ENCODE measurements around the gene CALCOCO2.
"Not testable (repeated sequence)": the region's sequence is repeated elsewhere in the genome, so short reads cannot be mapped to it uniquely, and the experiment has no call there.

The CALCOCO2 gene

GRCh38 chr17:48795444-48796162 is 35.2 kb upstream of the CALCOCO2 start:
- DNase-seq = no peak
- no peaks in the 10 kb centered on the region for H3K36me3 Mint-ChIP-seq (ENCODE audit: low read depth)
- TF ChIP-seq CTCF (IDR thresholded peaks at IDR 0.05) = no peak
- peaks cover 64% of the 10 kb centered on the region for H3K4me1 Mint-ChIP-seq
- H3K27ac Mint-ChIP-seq = peak overlapping the region; percentile 39
- H3K27me3 Mint-ChIP-seq (ENCODE audit: low read depth, poor library complexity) = peaks cover 40% of the 10 kb centered on the region
- H3K9me3 Mint-ChIP-seq = no peaks in the 10 kb centered on the region
- H3K4me3 Mint-ChIP-seq = peak overlapping the region; percentile 12

GRCh38 chr17:48796163-48796522 is 34.7 kb upstream of the CALCOCO2 start:
- H3K9me3 Mint-ChIP-seq; DNase-seq; H3K36me3 Mint-ChIP-seq (ENCODE audit: low read depth): not testable (repeated sequence)
- Mint-ChIP-seq H3K4me1 (peaks cover 64% of the 10 kb centered on the region), H3K27ac (peak overlapping the region; percentile 39), H3K27me3 (ENCODE audit: low read depth, poor library complexity) (peaks cover 41% of the 10 kb centered on the region), H3K4me3 (peak overlapping the region; percentile 12)

GRCh38 chr17:48799069-48799723 is 31.6 kb upstream of the CALCOCO2 start:
- H3K27me3 Mint-ChIP-seq (ENCODE audit: low read depth, poor library complexity) = peaks cover 43% of the 10 kb centered on the region
- peak overlapping the region; percentile 62 for H3K27ac Mint-ChIP-seq
- no peaks in the 10 kb centered on the region for H3K36me3 Mint-ChIP-seq (ENCODE audit: low read depth)
- no peaks in the 10 kb centered on the region for H3K9me3 Mint-ChIP-seq
- H3K4me3 Mint-ChIP-seq = no peak overlapping the region
- H3K4me1 Mint-ChIP-seq = peaks cover 56% of the 10 kb centered on the region
- DNase-seq = no peak
- TF ChIP-seq CTCF (IDR thresholded peaks at IDR 0.05) = no peak

- Mint-ChIP-seq H3K4me1 (peaks cover 52% of the 10 kb centered on the region), H3K9me3 (no peaks in the 10 kb centered on the region), H3K27me3 (ENCODE audit: low read depth, poor library complexity) (peaks cover 53% of the 10 kb centered on the region), H3K4me3 (no peak overlapping the region), H3K36me3 (ENCODE audit: low read depth) (no peaks in the 10 kb centered on the region), H3K27ac (no peak overlapping the region)
- TF ChIP-seq CTCF (IDR thresholded peaks at IDR 0.05) = no peak
- no peak for DNase-seq
Observed at GRCh38 chr17:48800626-48801217, 30.1 kb upstream of the CALCOCO2 start.

GRCh38 chr17:48804936-48805411 is 25.9 kb upstream of the CALCOCO2 start:
- H3K4me3 Mint-ChIP-seq = no peak overlapping the region
- no peaks in the 10 kb centered on the region for H3K36me3 Mint-ChIP-seq (ENCODE audit: low read depth)
- H3K4me1 Mint-ChIP-seq = peaks cover 31% of the 10 kb centered on the region
- peak; percentile 87 for DNase-seq
- H3K27me3 Mint-ChIP-seq (ENCODE audit: low read depth, poor library complexity) = peaks cover 65% of the 10 kb centered on the region
- TF ChIP-seq CTCF (IDR thresholded peaks at IDR 0.05) = peak; percentile 92
- no peaks in the 10 kb centered on the region for H3K9me3 Mint-ChIP-seq
- H3K27ac Mint-ChIP-seq = no peak overlapping the region

GRCh38 chr17:48809182-48809581 is 21.7 kb upstream of the CALCOCO2 start:
- Mint-ChIP-seq H3K4me3 (no peak overlapping the region), H3K27ac (no peak overlapping the region), H3K36me3 (ENCODE audit: low read depth) (no peaks in the 10 kb centered on the region), H3K4me1 (peaks cover 31% of the 10 kb centered on the region), H3K9me3 (no peaks in the 10 kb centered on the region), H3K27me3 (ENCODE audit: low read depth, poor library complexity) (peaks cover 42% of the 10 kb centered on the region)
- TF ChIP-seq CTCF (IDR thresholded peaks at IDR 0.05) = no peak
- DNase-seq = no peak

Measured in nephron progenitor cell (in vitro differentiated cells).